Measurements from ENCODE around the gene DUSP8.

Gene DUSP8

DNA sequence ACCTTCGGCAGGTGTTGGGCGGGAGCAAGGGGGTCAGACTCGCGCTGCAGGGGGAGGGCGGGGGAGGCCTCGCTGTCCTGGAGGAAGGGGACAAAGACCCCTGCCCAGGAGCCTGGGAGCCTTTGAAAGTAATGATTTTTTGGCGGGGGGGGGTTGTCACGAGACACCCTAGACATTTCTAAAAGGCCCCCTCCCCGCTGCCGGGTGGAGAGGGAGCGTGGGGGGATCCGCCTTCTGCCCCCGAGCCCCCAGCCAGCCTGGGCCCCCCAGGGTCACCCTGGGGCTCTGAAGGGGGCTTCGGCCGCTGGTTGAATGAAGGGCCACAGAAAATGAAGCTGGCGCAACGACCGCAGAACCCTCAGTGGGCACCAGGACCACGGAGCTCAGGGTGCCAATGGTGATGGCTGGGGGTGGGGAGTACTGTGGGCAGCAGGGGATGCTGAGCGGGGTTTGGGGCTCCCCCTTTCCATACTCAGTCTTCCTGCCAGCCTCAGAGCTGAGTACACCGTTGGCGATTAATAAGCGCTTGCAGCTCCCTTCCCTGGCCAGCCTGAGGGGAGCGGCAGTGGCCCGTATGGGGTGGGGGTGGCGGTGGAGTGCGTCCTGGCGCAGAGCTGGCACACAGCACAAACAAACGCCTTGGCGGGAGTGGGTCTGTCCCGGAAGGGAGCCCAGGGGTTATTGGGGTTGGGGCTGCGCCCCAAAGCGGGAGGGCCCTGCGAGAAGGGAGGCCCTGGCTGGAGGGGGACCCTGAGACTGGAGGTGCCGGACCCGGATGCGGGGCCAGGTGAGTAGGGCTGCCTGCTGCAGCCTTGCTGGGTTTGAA, 1.2 kb upstream of the DUSP8 start:
- peaks cover 19% of the 10 kb centered on the region for H3K4me1 ChIP-seq (ENCODE audit: control insufficient read depth, insufficient read depth, low read length)
- H3K36me3 ChIP-seq (ENCODE audit: control insufficient read depth, insufficient read depth, low read length): no peaks in the 10 kb centered on the region
- no CpG with 5 or more reads among the region's 37 CpGs for WGBS (ENCODE audit: insufficient coverage, insufficient read length)
- DNase-seq (ENCODE audit: low read depth, low spot score): no peak
- H3K4me3 ChIP-seq (ENCODE audit: low read length): peak overlapping the region; percentile 49; the same call in 1 of the 2 replicates
- H3K9me3 ChIP-seq (ENCODE audit: control insufficient read depth, insufficient read depth, low read length): no peaks in the 10 kb centered on the region
- H3K27ac ChIP-seq (ENCODE audit: low read length): no peak overlapping the region
- H3K27me3 ChIP-seq (ENCODE audit: control insufficient read depth, insufficient read depth, low read length): peaks cover 17% of the 10 kb centered on the region

DNA sequence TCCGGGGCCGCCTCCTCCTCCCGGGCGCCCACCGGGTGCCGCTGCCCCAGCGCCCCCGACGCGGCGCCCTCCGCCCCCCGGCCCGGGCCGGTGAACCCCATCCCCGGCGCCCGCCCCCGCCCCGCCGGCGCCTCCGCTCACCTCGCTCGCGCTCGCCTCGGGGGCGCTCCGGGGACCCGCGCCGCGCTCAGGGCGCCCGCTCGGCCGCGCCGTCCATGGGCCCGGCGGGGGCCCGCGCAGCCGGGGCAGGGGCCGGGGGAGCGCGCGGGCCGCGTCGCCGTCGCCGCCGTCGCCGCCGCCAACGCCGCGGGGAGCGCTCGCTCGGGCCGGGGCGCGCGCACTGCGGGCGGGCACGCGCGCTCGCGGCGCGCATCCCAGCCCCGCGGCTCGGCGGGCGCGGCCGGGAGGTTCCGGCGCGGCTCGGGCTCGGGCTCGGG, 293 bp downstream of the DUSP8 start:
- DNase-seq (ENCODE audit: low read depth, low spot score): no peak
- Histone ChIP-seq H3K27me3 (ENCODE audit: control insufficient read depth, insufficient read depth, low read length) (peaks cover 17% of the 10 kb centered on the region), H3K4me1 (ENCODE audit: control insufficient read depth, insufficient read depth, low read length) (peaks cover 22% of the 10 kb centered on the region), H3K27ac (ENCODE audit: low read length) (no peak overlapping the region), H3K4me3 (ENCODE audit: low read length) (peak overlapping the region; percentile 49; the same call in 1 of the 2 replicates), H3K36me3 (ENCODE audit: control insufficient read depth, insufficient read depth, low read length) (no peaks in the 10 kb centered on the region), H3K9me3 (ENCODE audit: control insufficient read depth, insufficient read depth, low read length) (no peaks in the 10 kb centered on the region)
- WGBS (ENCODE audit: insufficient coverage, insufficient read length): no CpG with 5 or more reads among the region's 91 CpGs

DNA sequence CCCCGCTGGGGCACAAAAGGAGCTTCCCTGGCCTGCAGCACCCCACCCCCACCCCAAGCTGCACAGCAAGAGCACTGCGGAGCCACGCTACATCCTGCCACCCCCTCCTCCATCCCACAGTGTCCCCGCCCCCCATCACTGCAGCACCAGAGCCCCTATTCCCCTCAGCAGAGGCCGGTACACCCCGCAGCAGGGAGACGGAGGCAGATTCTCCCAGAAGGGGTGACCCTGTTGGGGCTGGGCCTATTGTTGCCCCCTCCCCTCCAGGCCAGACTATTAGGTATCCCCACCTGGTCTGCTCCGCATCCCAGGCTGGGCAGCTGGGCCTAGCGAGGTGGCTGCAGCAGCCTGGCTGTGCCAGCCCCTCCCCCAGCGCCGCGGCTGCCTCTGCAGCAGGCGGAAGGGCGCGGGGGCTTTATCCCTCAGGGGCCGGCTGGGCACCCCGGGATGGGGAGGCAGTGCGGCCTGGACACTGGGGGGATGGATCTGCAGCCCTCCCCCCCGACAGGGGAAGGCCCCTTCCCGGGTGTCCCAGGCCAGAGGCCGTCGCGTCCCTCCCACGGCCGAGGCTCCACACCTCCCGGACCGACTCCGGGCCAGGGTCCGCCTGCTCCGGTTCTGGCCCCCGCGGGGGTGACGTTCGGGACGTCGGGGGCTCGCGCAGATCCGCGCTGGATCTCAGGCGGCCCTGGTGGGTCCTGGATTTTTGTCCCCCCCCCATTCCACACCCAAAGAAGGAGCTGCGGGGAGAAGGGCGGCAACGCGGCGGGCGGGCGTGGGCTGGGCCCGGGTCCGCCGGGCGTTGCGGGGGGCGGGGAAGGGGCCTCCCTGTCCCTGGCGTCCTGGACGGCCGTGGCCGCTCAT, 943 bp downstream of the DUSP8 start:
- no peak for DNase-seq (ENCODE audit: low read depth, low spot score)
- no peak overlapping the region for H3K27ac ChIP-seq (ENCODE audit: low read length)

DNA sequence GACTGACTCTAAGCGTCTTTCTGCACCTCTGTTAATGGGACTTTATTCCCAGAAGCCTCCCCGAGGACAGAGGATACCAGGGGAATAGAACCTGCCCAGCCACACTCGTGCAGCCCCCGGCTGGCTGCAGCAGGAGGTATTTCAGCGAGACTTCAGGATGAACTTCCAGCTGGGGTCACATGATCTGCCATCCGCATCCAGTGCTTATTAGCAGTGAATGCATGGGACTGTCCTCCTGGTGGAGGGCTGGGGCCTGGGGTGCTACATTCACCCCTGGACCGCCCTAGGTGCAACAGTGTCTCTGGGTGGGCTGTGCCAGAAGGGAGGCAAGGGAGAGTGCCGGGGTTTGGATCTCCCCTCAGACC, 1.6 kb downstream of the DUSP8 start:
- Histone ChIP-seq H3K9me3 (ENCODE audit: control insufficient read depth, insufficient read depth, low read length) (no peaks in the 10 kb centered on the region), H3K27me3 (ENCODE audit: control insufficient read depth, insufficient read depth, low read length) (peaks cover 17% of the 10 kb centered on the region), H3K27ac (ENCODE audit: low read length) (no peak overlapping the region), H3K4me3 (ENCODE audit: low read length) (peak overlapping the region; percentile 49; the same call in 1 of the 2 replicates), H3K4me1 (ENCODE audit: control insufficient read depth, insufficient read depth, low read length) (peaks cover 22% of the 10 kb centered on the region), H3K36me3 (ENCODE audit: control insufficient read depth, insufficient read depth, low read length) (no peaks in the 10 kb centered on the region)
- DNase-seq (ENCODE audit: low read depth, low spot score): no peak
- WGBS (ENCODE audit: insufficient coverage, insufficient read length): no CpG with 5 or more reads among the region's 8 CpGs

More for the DNA sequence above, 943 bp downstream of the DUSP8 start:
- Histone ChIP-seq H3K4me1 (ENCODE audit: control insufficient read depth, insufficient read depth, low read length) (peaks cover 22% of the 10 kb centered on the region), H3K36me3 (ENCODE audit: control insufficient read depth, insufficient read depth, low read length) (no peaks in the 10 kb centered on the region), H3K4me3 (ENCODE audit: low read length) (peak overlapping the region; percentile 49; the same call in 1 of the 2 replicates), H3K27me3 (ENCODE audit: control insufficient read depth, insufficient read depth, low read length) (peaks cover 17% of the 10 kb centered on the region), H3K9me3 (ENCODE audit: control insufficient read depth, insufficient read depth, low read length) (no peaks in the 10 kb centered on the region)
- no CpG with 5 or more reads among the region's 58 CpGs for WGBS (ENCODE audit: insufficient coverage, insufficient read length)

DNA sequence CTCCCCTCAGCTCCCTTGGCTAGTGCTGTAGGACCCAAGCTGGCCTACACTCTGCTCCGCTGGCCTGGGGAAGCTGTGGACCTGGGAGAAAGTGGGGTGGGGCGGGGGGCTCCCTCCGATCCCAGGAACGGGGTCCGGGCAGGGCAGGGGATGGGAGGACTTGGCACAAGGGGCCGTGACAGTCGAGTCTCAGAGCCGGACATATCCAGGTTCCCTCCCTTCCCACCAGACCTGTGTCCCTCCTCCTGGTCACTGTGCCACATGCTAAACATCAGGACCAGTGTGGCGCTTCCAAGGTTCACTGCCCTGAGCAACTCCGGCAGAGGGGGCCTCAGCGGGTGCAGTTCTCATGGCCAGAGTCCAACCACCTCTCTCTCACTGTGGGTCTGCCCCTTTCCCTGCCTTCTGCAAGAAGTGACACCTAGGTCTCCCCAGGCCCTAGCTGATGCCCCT, 2.0 kb downstream of the DUSP8 start:
- no peaks in the 10 kb centered on the region for H3K36me3 ChIP-seq (ENCODE audit: control insufficient read depth, insufficient read depth, low read length)
- WGBS (ENCODE audit: insufficient coverage, insufficient read length): no CpG with 5 or more reads among the region's 11 CpGs
- no peak overlapping the region for H3K27ac ChIP-seq (ENCODE audit: low read length)
- no peaks in the 10 kb centered on the region for H3K9me3 ChIP-seq (ENCODE audit: control insufficient read depth, insufficient read depth, low read length)
- no peak for DNase-seq (ENCODE audit: low read depth, low spot score)
- H3K4me3 ChIP-seq (ENCODE audit: low read length): no peak overlapping the region
- peaks cover 22% of the 10 kb centered on the region for H3K4me1 ChIP-seq (ENCODE audit: control insufficient read depth, insufficient read depth, low read length)
- peaks cover 17% of the 10 kb centered on the region for H3K27me3 ChIP-seq (ENCODE audit: control insufficient read depth, insufficient read depth, low read length)

DNA sequence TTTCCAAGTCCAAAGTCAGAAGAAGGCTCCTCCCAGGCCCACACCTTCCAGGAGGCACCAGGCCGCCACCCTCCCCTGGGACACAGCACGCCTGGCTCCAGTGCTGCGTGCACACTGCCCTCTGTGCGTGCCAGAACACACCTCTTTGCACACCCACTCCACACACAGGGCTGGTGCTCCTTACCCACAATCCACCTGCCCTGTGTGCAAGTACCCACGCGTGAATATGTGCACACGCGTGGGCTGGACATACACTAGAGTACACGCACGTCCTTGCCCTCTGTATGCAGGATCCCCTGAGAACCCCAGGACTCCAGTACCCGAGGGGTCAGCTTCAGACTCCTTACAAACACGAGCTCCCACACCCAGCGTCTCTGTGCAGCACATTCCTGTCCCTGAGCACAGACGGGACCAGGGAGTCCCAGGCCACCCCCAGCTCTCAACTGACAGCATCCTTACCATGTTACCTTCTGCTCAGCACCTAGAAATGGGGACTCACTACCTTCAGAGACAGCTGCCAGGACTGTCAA, 2.8 kb downstream of the DUSP8 start:
- WGBS (ENCODE audit: insufficient coverage, insufficient read length): no CpG with 5 or more reads among the region's 14 CpGs
- Histone ChIP-seq H3K36me3 (ENCODE audit: control insufficient read depth, insufficient read depth, low read length) (no peaks in the 10 kb centered on the region), H3K9me3 (ENCODE audit: control insufficient read depth, insufficient read depth, low read length) (no peaks in the 10 kb centered on the region), H3K27me3 (ENCODE audit: control insufficient read depth, insufficient read depth, low read length) (peaks cover 15% of the 10 kb centered on the region), H3K4me3 (ENCODE audit: low read length) (no peak overlapping the region), H3K27ac (ENCODE audit: low read length) (no peak overlapping the region), H3K4me1 (ENCODE audit: control insufficient read depth, insufficient read depth, low read length) (peaks cover 23% of the 10 kb centered on the region)
- DNase-seq (ENCODE audit: low read depth, low spot score): no peak

DNA sequence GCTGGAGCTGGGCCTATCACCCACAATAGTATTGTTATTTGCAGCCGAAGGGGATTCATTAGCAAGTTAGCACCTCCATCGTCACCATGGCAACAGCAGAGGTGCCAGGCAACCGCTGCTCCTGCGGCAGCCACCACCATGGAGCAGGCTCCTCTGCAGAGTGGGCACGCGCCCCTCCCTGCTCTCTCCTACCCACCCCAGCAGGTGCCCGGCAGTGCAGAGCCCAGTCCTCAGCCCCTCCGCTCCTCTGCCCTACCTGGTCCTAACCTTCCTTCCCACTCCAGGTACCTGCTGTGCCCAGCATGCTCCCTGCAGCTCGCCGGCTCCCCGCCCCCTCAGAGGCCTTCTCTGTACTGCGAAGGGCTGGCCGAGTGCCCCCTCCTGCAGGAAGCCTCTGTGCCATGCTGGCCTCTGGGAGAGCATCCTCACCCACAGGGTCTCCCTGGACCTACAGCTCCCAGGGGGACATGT, 3.6 kb downstream of the DUSP8 start:
- Histone ChIP-seq H3K36me3 (ENCODE audit: control insufficient read depth, insufficient read depth, low read length) (no peaks in the 10 kb centered on the region), H3K27me3 (ENCODE audit: control insufficient read depth, insufficient read depth, low read length) (peaks cover 7% of the 10 kb centered on the region), H3K27ac (ENCODE audit: low read length) (no peak overlapping the region), H3K4me3 (ENCODE audit: low read length) (no peak overlapping the region), H3K4me1 (ENCODE audit: control insufficient read depth, insufficient read depth, low read length) (peaks cover 22% of the 10 kb centered on the region), H3K9me3 (ENCODE audit: control insufficient read depth, insufficient read depth, low read length) (no peaks in the 10 kb centered on the region)
- no peak for DNase-seq (ENCODE audit: low read depth, low spot score)
- no CpG with 5 or more reads among the region's 13 CpGs for WGBS (ENCODE audit: insufficient coverage, insufficient read length)

DNA sequence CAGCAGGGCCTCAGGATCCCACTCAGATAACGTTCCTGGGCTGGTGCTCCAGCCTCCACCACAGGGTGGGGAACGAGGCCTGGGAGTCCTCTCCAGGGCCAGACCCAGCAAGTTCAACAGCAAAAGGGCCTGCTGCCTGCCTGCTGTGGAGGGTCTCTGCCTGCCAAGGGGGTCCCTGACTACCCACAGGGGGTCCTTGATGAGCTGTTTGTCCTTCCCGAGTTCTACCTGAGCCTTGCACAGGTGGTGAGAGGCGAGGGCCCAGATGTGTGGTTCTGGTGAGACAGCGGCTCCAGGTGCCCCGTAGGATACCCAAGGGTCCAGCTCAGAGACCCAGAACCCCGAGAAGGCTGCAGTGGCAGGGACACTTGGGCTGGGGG, 4.4 kb downstream of the DUSP8 start:
- no CpG with 5 or more reads among the region's 7 CpGs for WGBS (ENCODE audit: insufficient coverage, insufficient read length)
- Histone ChIP-seq H3K27me3 (ENCODE audit: control insufficient read depth, insufficient read depth, low read length) (no peaks in the 10 kb centered on the region; the same call in 1 of the 2 replicates), H3K27ac (ENCODE audit: low read length) (no peak overlapping the region), H3K4me1 (ENCODE audit: control insufficient read depth, insufficient read depth, low read length) (peaks cover 20% of the 10 kb centered on the region), H3K36me3 (ENCODE audit: control insufficient read depth, insufficient read depth, low read length) (no peaks in the 10 kb centered on the region; the same call in 1 of the 2 replicates), H3K4me3 (ENCODE audit: low read length) (no peak overlapping the region), H3K9me3 (ENCODE audit: control insufficient read depth, insufficient read depth, low read length) (no peaks in the 10 kb centered on the region)
- DNase-seq (ENCODE audit: low read depth, low spot score): no peak

DNA sequence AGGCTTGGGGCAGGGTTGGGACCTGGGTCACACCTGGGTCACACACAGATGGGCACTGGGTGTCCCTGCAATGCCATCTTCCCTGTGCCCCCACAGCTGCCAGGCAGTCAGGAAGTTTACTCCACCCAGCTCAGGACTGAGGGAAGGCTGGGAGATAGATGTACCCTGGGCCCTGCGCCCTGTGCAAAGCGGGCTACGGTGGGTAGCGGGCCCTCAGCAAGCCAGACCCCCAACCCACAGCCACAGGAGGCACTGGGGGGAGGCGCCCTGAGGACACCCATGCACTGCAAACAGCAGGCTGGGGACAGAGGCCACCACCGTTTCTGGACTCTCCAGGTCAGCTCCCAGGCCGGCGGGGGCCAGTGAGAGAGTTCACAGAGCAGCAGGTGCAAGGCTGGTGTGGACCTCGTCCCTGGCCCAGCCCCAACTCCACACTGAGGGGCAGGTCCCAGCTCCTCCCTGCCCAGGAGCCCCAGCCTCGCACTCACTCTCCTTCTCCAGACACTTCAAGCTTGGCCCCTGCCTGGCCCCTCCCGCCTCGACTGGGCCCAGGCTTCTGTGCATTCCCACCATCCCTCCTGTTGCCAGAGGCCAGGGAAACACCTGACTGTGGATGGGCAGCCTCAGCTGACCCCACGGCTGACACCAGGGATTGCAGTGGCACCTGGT, 4.9 kb downstream of the DUSP8 start:
- Histone ChIP-seq H3K4me1 (ENCODE audit: control insufficient read depth, insufficient read depth, low read length) (peaks cover 20% of the 10 kb centered on the region), H3K4me3 (ENCODE audit: low read length) (no peak overlapping the region), H3K9me3 (ENCODE audit: control insufficient read depth, insufficient read depth, low read length) (no peaks in the 10 kb centered on the region), H3K27ac (ENCODE audit: low read length) (no peak overlapping the region), H3K27me3 (ENCODE audit: control insufficient read depth, insufficient read depth, low read length) (no peaks in the 10 kb centered on the region), H3K36me3 (ENCODE audit: control insufficient read depth, insufficient read depth, low read length) (no peaks in the 10 kb centered on the region; the same call in 1 of the 2 replicates)
- DNase-seq (ENCODE audit: low read depth, low spot score): no peak
- no CpG with 5 or more reads among the region's 13 CpGs for WGBS (ENCODE audit: insufficient coverage, insufficient read length)
